Fibroblast of lung (primary cell): Measurements from ENCODE around the gene PYCARD.

ENCODE experiments used
- CTCF ChIP-seq, 2 donors: IDR thresholded peaks in 1 of 2; conservative IDR thresholded peaks in 1 of 2; 1 replicate in 1 of 2; 2 replicates in 1 of 2; pipeline ENCODE4 v1.5.1; 2011 to 2012; ENCODE audit warnings: low read length in 2 of 2, control low read depth in 1 of 2, inconsistent platforms in 1 of 2, low read depth in 1 of 2, mild to moderate bottlenecking in 1 of 2
- EZH2 ChIP-seq: IDR thresholded peaks from 2 replicates; pipeline ENCODE4 v1.5.1; 2012; ENCODE audit warnings: low read length, control low read depth, mild to moderate bottlenecking; ENCODE audit errors: missing control alignments

- TF ChIP-seq EZH2, result no peak
- TF ChIP-seq CTCF (conservative IDR thresholded peaks at IDR 0.05 in 1 of 2, IDR thresholded peaks at IDR 0.05 in 1 of 2; ENCODE audit: low read depth in 1 of 2, low read length in 2 of 2), result no peak
Measured at GRCh38 chr16:31198207-31198882, 4.2 kb downstream of the PYCARD start.
